Measurements from ENCODE around the gene PRR5L. TPM values are rescaled to one million over a fixed set of nuclear protein-coding genes. Genes with fewer than 3 reads are reported as not detected.

PRR5L gene
- total RNA-seq, 1 donor from 2014 or later = 32.5 TPM

DNA sequence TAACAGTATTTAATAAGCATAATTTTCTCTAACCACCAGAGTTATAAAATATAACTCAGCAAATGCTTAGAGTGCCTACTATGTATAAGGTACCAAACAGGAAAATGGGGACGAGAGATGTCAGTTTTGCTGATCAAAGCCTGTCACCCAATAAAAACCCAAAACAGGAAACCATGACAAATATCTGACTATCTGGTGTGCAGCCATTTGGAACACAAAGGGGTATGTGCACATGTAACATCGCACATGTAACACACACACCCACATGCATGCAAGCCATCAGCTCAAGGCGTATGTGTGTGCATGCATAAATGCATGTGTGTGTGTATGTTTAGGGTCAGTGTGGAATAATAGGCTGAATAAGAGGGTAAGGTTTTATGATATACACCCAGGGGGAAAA lies 64.2 kb downstream of the PRR5L start:
- Histone ChIP-seq H3K4me3 (no peak overlapping the region), H3K36me3 (no peaks in the 10 kb centered on the region), H3K27ac (no peak overlapping the region), H3K4me1 (no peaks in the 10 kb centered on the region), H3K9me3 (no peaks in the 10 kb centered on the region), H3K27me3 (no peaks in the 10 kb centered on the region)
- intact Hi-C loops (cut with DNase I) = no loop called here
- no peak for DNase-seq (ENCODE audit: low spot score in 2 of 2)
- TF ChIP-seq, protein P1, sequence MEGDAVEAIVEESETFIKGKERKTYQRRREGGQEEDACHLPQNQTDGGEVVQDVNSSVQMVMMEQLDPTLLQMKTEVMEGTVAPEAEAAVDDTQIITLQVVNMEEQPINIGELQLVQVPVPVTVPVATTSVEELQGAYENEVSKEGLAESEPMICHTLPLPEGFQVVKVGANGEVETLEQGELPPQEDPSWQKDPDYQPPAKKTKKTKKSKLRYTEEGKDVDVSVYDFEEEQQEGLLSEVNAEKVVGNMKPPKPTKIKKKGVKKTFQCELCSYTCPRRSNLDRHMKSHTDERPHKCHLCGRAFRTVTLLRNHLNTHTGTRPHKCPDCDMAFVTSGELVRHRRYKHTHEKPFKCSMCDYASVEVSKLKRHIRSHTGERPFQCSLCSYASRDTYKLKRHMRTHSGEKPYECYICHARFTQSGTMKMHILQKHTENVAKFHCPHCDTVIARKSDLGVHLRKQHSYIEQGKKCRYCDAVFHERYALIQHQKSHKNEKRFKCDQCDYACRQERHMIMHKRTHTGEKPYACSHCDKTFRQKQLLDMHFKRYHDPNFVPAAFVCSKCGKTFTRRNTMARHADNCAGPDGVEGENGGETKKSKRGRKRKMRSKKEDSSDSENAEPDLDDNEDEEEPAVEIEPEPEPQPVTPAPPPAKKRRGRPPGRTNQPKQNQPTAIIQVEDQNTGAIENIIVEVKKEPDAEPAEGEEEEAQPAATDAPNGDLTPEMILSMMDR (IDR thresholded peaks at IDR 0.05) = no peak

DNA sequence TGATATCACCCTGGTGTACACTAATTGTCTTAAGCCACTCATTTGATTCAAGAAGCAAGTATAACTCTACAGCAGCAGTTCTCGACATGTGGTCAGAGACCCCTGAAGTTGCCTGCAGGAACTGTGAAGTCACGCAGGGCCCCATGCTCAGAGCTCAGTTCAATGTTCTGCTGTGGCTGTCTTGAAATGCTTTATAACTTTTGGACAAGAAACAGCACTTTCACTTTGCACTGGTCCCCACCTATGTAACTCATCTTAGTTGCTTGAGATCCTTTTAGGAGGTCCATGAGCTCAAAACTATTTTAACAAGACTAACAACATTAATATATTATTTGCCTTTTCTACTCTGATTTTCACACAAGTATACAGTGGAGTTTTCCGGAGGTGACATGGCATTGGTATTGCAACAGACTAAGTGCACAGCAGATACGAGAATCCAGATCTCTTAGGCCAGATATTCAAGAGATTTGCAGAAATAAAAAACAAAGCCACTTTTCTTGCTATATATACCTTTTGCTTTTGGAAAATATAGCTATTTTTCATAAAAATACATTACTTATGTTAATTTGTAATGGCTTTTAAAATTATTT lies 64.8 kb downstream of the PRR5L start:
- H3K9me3 ChIP-seq = no peaks in the 10 kb centered on the region
- DNase-seq (ENCODE audit: low spot score in 2 of 2) = no peak
- H3K4me3 ChIP-seq = no peak overlapping the region
- TF ChIP-seq, protein P1 (IDR thresholded peaks at IDR 0.05) = no peak
- H3K27me3 ChIP-seq = no peaks in the 10 kb centered on the region
- no peaks in the 10 kb centered on the region for H3K36me3 ChIP-seq
- no peak overlapping the region for H3K27ac ChIP-seq
- intact Hi-C loops (cut with DNase I) = no loop called here
- H3K4me1 ChIP-seq = no peaks in the 10 kb centered on the region

DNA sequence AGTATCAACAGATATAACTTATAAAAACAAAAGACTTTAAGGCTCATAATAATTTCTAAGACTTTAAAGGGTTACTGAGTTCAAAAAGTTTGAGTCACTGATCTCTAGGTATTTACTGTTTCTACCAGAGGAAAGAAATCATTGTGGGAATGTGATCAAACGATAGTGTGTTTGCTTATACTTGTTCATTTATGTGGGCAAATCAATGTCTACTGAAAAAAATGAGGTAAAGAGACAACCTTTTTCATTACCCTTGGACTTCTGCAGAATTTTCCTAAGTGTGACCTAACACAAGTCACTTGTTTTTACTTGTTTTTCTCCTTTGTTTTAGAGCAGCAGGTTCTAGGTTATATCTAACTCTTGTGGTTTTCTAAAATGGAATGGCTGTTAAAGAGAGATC lies 65.4 kb downstream of the PRR5L start:
- Histone ChIP-seq H3K4me3 (peak overlapping the region in 1 of 2 donors; percentile 16), H3K27ac (no peak overlapping the region), H3K36me3 (no peaks in the 10 kb centered on the region), H3K27me3 (no peaks in the 10 kb centered on the region), H3K4me1 (no peaks in the 10 kb centered on the region), H3K9me3 (no peaks in the 10 kb centered on the region)
- intact Hi-C loops (cut with DNase I) = no loop called here
- no peak for DNase-seq (ENCODE audit: low spot score in 2 of 2)
- TF ChIP-seq, protein P1 (IDR thresholded peaks at IDR 0.05) = no peak

DNA sequence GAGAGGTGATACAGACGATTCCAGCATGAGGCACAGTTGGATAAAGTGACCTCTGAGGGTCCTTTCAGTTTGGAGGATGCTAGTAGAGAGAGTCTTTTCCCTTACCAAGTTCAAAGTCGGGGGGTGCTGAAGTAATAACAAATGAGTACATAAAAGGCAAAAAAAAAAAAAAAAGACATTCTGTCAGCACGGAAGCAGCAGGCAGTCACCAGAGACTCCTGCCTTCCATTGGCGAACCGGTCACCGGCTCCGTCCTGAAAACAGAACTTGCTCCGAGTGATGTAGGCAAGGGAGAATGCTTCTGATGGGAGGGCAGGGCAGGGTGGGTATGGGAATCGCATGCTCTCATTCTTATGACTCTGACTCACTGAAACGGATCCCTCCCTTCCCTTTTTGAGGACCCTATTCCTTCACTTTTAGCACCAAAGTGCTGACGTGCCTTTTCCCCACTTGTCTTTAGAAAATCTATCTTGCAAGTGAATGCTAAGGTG lies 65.9 kb downstream of the PRR5L start:
- H3K36me3 ChIP-seq = no peaks in the 10 kb centered on the region
- H3K27me3 ChIP-seq = no peaks in the 10 kb centered on the region
- peak in 1 of 2 donors; percentile 74 for DNase-seq (ENCODE audit: low spot score in 2 of 2)
- intact Hi-C loops (cut with DNase I) = no loop called here
- H3K4me3 ChIP-seq = peak overlapping the region in 1 of 2 donors; percentile 16
- no peaks in the 10 kb centered on the region for H3K9me3 ChIP-seq
- no peaks in the 10 kb centered on the region for H3K4me1 ChIP-seq
- no peak overlapping the region for H3K27ac ChIP-seq
- TF ChIP-seq, protein P1 (IDR thresholded peaks at IDR 0.05) = no peak

DNA sequence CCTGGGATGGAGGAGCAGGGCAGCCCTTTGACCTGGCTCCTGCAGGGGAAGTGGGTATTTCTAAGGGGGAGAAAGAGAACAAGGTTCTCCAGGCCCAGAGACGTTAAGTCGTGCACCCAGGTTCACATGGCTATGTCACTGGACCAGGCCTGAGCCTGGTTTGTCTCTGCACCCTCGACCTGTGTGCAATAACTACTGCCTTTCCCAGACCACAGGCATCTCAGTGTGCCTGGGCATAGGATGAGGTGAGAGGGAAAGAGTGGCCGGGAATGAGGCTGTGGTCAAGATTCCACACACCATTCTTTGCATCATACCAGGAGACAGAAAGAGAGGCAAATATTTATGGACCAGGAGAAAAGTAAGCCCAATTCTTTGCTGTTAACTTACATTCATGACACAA lies 66.8 kb downstream of the PRR5L start:
- H3K9me3 ChIP-seq = no peaks in the 10 kb centered on the region
- intact Hi-C loops (cut with DNase I) = no loop called here
- TF ChIP-seq, protein P1 (IDR thresholded peaks at IDR 0.05) = no peak
- no peak for DNase-seq (ENCODE audit: low spot score in 2 of 2)
- no peaks in the 10 kb centered on the region for H3K36me3 ChIP-seq
- no peak overlapping the region for H3K4me3 ChIP-seq
- H3K27ac ChIP-seq = no peak overlapping the region
- H3K27me3 ChIP-seq = no peaks in the 10 kb centered on the region
- H3K4me1 ChIP-seq = no peaks in the 10 kb centered on the region

All from ascending aorta (tissue), 2 donors.